HL-60 (cell line): Measurements from ENCODE around the gene CNTNAP5.

Experiments
- GABPA ChIP-seq: IDR thresholded peaks from 2 replicates; pipeline ENCODE4 v1.6.1; 2012; ENCODE audit warnings: low read depth
- POLR2AphosphoS5 ChIP-seq: IDR thresholded peaks from 2 replicates; pipeline ENCODE4 v1.6.1; 2012; ENCODE audit warnings: low read depth
- TF ChIP-seq, protein P1 (sequence below): IDR thresholded peaks from one replicate; pipeline ENCODE4 v1.5.1; 2011; ENCODE audit warnings: low read length, control low read depth, inconsistent platforms; ENCODE audit not compliant: insufficient read depth

DNA sequence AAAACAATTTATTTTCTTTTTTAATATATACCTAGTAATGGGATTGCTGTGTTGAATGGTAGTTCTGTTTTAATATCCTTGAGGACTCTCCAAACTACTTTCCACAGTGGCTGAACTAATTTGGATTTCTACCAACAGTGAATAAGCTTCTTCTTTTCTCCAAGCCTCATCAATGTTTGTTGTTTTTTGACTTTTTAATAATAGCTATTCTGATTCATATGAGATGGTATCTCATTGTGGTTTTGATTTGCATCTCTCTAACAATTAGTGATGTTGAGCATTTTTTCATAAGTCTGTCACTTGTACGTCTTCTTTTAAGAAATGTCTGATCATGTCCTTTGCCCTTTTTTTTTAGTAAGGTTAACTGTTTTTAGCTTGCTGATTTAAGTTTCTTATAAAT lies 863.3 kb downstream of the CNTNAP5 start:
- TF ChIP-seq, protein P1, sequence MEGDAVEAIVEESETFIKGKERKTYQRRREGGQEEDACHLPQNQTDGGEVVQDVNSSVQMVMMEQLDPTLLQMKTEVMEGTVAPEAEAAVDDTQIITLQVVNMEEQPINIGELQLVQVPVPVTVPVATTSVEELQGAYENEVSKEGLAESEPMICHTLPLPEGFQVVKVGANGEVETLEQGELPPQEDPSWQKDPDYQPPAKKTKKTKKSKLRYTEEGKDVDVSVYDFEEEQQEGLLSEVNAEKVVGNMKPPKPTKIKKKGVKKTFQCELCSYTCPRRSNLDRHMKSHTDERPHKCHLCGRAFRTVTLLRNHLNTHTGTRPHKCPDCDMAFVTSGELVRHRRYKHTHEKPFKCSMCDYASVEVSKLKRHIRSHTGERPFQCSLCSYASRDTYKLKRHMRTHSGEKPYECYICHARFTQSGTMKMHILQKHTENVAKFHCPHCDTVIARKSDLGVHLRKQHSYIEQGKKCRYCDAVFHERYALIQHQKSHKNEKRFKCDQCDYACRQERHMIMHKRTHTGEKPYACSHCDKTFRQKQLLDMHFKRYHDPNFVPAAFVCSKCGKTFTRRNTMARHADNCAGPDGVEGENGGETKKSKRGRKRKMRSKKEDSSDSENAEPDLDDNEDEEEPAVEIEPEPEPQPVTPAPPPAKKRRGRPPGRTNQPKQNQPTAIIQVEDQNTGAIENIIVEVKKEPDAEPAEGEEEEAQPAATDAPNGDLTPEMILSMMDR = no peak
- TF ChIP-seq GABPA (no peak), POLR2AphosphoS5 (no peak)
